ENCODE data around the gene PPL.
A peak's percentile ranks its signal among the peaks of the same experiment; 100 is the strongest.

DNA sequence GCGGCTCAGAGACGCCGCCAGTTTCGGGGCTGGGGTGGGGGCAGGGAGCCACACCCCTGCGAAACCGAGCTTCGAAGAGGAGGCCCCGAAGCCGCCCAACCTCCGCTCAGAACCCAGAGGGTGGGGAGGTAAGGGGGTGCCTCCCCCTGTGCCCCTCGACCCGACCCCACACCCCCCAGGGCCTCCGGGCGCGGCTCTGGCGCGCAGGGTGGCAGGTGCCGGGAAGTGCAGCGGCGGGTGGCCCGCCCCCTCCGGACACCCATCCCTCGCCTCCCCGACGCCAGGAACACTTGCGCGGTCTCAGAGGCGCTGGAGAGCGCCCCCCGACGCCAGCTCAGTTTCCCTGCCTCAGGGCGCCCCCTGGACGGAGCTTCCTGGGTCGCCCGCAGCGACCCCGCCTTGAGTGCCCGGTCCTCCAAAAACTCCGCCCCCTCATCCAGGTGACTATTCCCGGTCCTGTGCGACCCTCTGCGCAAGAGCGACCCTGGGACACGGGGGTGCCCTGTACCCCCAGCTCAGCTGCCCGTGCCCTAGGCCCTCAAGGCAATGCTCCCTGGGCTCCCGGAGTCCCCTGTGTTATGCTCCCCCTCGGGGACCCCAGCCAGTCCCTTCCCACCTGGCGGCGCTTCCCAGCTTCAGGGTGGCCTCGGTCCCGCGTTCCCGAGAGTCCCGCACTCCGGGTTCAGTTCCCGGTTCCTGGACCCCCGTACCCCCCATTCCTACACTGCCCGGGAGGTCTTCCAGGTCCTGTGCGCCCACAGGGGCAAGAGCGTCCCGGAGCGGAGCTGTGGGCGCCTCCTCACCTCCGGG is 562 bp downstream of the PPL start:
- TF ChIP-seq, protein P1, sequence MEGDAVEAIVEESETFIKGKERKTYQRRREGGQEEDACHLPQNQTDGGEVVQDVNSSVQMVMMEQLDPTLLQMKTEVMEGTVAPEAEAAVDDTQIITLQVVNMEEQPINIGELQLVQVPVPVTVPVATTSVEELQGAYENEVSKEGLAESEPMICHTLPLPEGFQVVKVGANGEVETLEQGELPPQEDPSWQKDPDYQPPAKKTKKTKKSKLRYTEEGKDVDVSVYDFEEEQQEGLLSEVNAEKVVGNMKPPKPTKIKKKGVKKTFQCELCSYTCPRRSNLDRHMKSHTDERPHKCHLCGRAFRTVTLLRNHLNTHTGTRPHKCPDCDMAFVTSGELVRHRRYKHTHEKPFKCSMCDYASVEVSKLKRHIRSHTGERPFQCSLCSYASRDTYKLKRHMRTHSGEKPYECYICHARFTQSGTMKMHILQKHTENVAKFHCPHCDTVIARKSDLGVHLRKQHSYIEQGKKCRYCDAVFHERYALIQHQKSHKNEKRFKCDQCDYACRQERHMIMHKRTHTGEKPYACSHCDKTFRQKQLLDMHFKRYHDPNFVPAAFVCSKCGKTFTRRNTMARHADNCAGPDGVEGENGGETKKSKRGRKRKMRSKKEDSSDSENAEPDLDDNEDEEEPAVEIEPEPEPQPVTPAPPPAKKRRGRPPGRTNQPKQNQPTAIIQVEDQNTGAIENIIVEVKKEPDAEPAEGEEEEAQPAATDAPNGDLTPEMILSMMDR (IDR thresholded peaks at IDR 0.05): peak in 1 of 3 experiments; percentile 15
- no peak for TF ChIP-seq POLR2A (IDR thresholded peaks at IDR 0.05)

Data from testis (tissue), 2 donors.